Sigmoid colon (tissue), 7 donors: ENCODE data around the gene DHX58. TPM values are rescaled to one million over a fixed set of nuclear protein-coding genes. Genes with fewer than 3 reads are reported as not detected.
A peak's percentile ranks its signal among the peaks of the same experiment; 100 is the strongest.

Experiments used
- DNase-seq: peaks from one replicate; pipeline ENCODE4 v3.0.0-alpha.2; 2019
- H3K27ac ChIP-seq, 4 donors: fragments of 200-600 bp; sonication (generic); one replicate each; pipeline ENCODE4 v1.5.1; 2016 to 2019; ENCODE audit warnings: mild to moderate bottlenecking in 1 of 4
- H3K27me3 ChIP-seq, 3 donors: fragments of 200-600 bp; sonication (generic); one replicate each; pipeline ENCODE4 v1.5.1; 2019; ENCODE audit warnings: mild to moderate bottlenecking in 1 of 3
- H3K36me3 ChIP-seq, 4 donors: fragments of 200-600 bp; sonication (generic); one replicate each; pipeline ENCODE4 v1.5.1; 2016 to 2019
- H3K4me1 ChIP-seq, 4 donors: fragments of 200-600 bp; sonication (generic); one replicate each; pipeline ENCODE4 v1.5.1; 2017 to 2019
- H3K4me3 ChIP-seq, 4 donors: fragments of 200-600 bp; sonication (generic); one replicate each; pipeline ENCODE4 v1.5.1; 2017 to 2019; ENCODE audit warnings: mild to moderate bottlenecking in 2 of 4, moderate library complexity in 1 of 4
- H3K9me3 ChIP-seq, 4 donors: fragments of 200-600 bp in 3 of 4; sonication (generic) in 3 of 4; one replicate each; pipeline versions ENCODE4 v1.5.1 to v1.6.1; 2013 to 2019
- CTCF ChIP-seq, 4 experiments: fragments of 450-650 bp in 3 of 4; fragments of 200-600 bp in 1 of 4; IDR thresholded peaks; one replicate each; pipeline ENCODE4 v1.5.1; 2016 to 2019; ENCODE audit warnings: antibody characterized with exemption in 4 of 4, mild to moderate bottlenecking in 3 of 4, moderate library complexity in 2 of 4
- EP300 ChIP-seq, 4 donors: sonication (generic); formaldehyde crosslinking; IDR thresholded peaks; one replicate each; pipeline ENCODE4 v1.6.1; 2017; ENCODE audit warnings: antibody characterized with exemption in 4 of 4
- POLR2A ChIP-seq, 2 donors: fragments of 450-650 bp; IDR thresholded peaks; one replicate each; pipeline ENCODE4 v1.6.1; 2016; ENCODE audit warnings: antibody characterized with exemption in 2 of 2, mild to moderate bottlenecking in 2 of 2, moderate library complexity in 2 of 2
- POLR2AphosphoS5 ChIP-seq, 4 donors: sonication (generic); formaldehyde crosslinking; IDR thresholded peaks; one replicate each; pipeline ENCODE4 v1.6.1; 2017; ENCODE audit warnings: antibody characterized with exemption in 4 of 4
- WGBS, 2 donors: extraction: QIAGEN DNeasy Blood & Tissue Kit; methylation state at CpG; one replicate each; pipeline ENCODE4 v1.1.7; 2013; 5-methylcytosine and 5-hydroxymethylcytosine counted together
- intact Hi-C: fragments of 100-400 bp; cut with DNase I; formaldehyde crosslinking; loops from one replicate; pipeline ENCODE4 v1.15.1; 2023
- polyA plus RNA-seq, 3 donors: library from polyadenylated mRNA; stranded (reverse); fragments of 200-250 nt; gene quantifications; one replicate each; pipeline ENCODE4 v1.2.3, GENCODE V29; 2013
- total RNA-seq, 4 donors: library from RNA; depleted of rRNA; stranded (reverse); fragments of >200 nt; gene quantifications; one replicate each; pipeline ENCODE4 v1.1.0, GENCODE V29; 2016
- donor health status: healthy with polysubstance abuse.
- donor health status: Bipolar disorder and iron deficiency.
- donor health status: healthy.

Gene DHX58
- total and polyA plus RNA-seq, 7 donors = 4.4 to 19.0 (median 14.5) TPM

- no peak for DNase-seq
- H3K27me3 ChIP-seq = peaks cover 13 to 58% (median 26%) of the 10 kb centered on the region in 3 donors
- no peaks in the 10 kb centered on the region for H3K9me3 ChIP-seq
- no peak for TF ChIP-seq CTCF (IDR thresholded peaks at IDR 0.05)
- H3K4me1 ChIP-seq = peaks cover 0 to 11% (median 9%) of the 10 kb centered on the region in 4 donors
- H3K4me3 ChIP-seq = peak overlapping the region in 3 of 4 donors; percentile 14 to 36 (median 34)
- intact Hi-C loops = no loop called here
- 8 to 12% methylated on average over 67 of the region's 67 CpGs for WGBS, 2 donors
- H3K27ac ChIP-seq = no peak overlapping the region
- no peaks in the 10 kb centered on the region for H3K36me3 ChIP-seq
Observed at GRCh38 chr17:42072323-42073187, 40.0 kb downstream of the DHX58 start.

- Histone ChIP-seq H3K27me3 (peaks cover 13 to 61% (median 26%) of the 10 kb centered on the region in 3 donors), H3K36me3 (no peaks in the 10 kb centered on the region), H3K9me3 (no peaks in the 10 kb centered on the region), H3K4me3 (peak overlapping the region in 1 of 4 donors; percentile 34), H3K4me1 (peaks cover 0 to 11% (median 9%) of the 10 kb centered on the region in 4 donors), H3K27ac (no peak overlapping the region)
- no peak for DNase-seq
- intact Hi-C loops = no loop called here
- TF ChIP-seq EP300 (IDR thresholded peaks at IDR 0.05) = no peak
- TF ChIP-seq CTCF (IDR thresholded peaks at IDR 0.05) = no peak
- TF ChIP-seq POLR2A (IDR thresholded peaks at IDR 0.05) = no peak
- no peak for TF ChIP-seq POLR2AphosphoS5 (IDR thresholded peaks at IDR 0.05)
- 23 to 27% methylated on average over 3 of the region's 3 CpGs for WGBS, 2 donors
Observed at GRCh38 chr17:42071810-42072209, 40.7 kb downstream of the DHX58 start.

- Histone ChIP-seq H3K4me1 (peaks cover 0 to 11% (median 9%) of the 10 kb centered on the region in 4 donors), H3K27ac (no peak overlapping the region), H3K36me3 (no peaks in the 10 kb centered on the region), H3K4me3 (no peak overlapping the region), H3K9me3 (no peaks in the 10 kb centered on the region), H3K27me3 (peaks cover 13 to 55% (median 26%) of the 10 kb centered on the region in 3 donors)
- intact Hi-C loops = loop anchor here (5.0 kb wide), 1 partner anchor 42 kb away; no protein-coding TSS in a partner anchor
- TF ChIP-seq POLR2AphosphoS5 (IDR thresholded peaks at IDR 0.05) (no peak), EP300 (IDR thresholded peaks at IDR 0.05) (no peak), POLR2A (IDR thresholded peaks at IDR 0.05) (no peak), CTCF (IDR thresholded peaks at IDR 0.05) (no peak)
- DNase-seq = no peak
- 64 to 81% methylated on average over 3 of the region's 3 CpGs for WGBS, 2 donors
Observed at GRCh38 chr17:42068979-42069378, 43.5 kb downstream of the DHX58 start.

- Histone ChIP-seq H3K36me3 (no peaks in the 10 kb centered on the region), H3K27ac (no peak overlapping the region), H3K9me3 (no peaks in the 10 kb centered on the region), H3K27me3 (peaks cover 8 to 41% (median 21%) of the 10 kb centered on the region in 3 donors), H3K4me3 (no peak overlapping the region), H3K4me1 (peaks cover 0 to 8% (median 7%) of the 10 kb centered on the region in 4 donors)
- peak; percentile 75 for DNase-seq
- TF ChIP-seq POLR2AphosphoS5 (IDR thresholded peaks at IDR 0.05) (no peak), CTCF (IDR thresholded peaks at IDR 0.05) (peak; percentile 78 to 94 (median 83)), POLR2A (IDR thresholded peaks at IDR 0.05) (no peak)
- intact Hi-C loops = loop anchor here (1.0 to 5.0 kb wide), 2 partner anchors 40 to 49 kb away; no protein-coding TSS in a partner anchor
- WGBS, 2 donors = 6 to 41% methylated on average over 12 of the region's 12 CpGs
Observed at GRCh38 chr17:42067371-42068091, 45.0 kb downstream of the DHX58 start.
